Stimulated activated CD8-positive, alpha-beta memory T cell treated with anti-CD3 and anti-CD28 coated beads, Interleukin-7, amount 100 ng/mL, for 1 hour (primary cell): Measurements from ENCODE around the gene PARD3B.

ENCODE experiments used
- DNase-seq, 2 donors: peaks; one replicate each; pipeline ENCODE4 v3.0.0-alpha.2; 2020; ENCODE audit warnings: low read depth in 2 of 2

PARD3B gene

GRCh38 chr2:204948024-204948763, 402.9 kb downstream of the PARD3B start:
- DNase-seq: no peak

GRCh38 chr2:204948822-204949221, 403.5 kb downstream of the PARD3B start:
- DNase-seq: no peak

GRCh38 chr2:204950695-204951346, 405.5 kb downstream of the PARD3B start:
- DNase-seq: no peak

- no peak for DNase-seq
These were observed 413.1 kb downstream of the PARD3B start for GRCh38 chr2:204958371-204958770.

- DNase-seq: no peak
These were observed 419.1 kb downstream of the PARD3B start for GRCh38 chr2:204964414-204964813.

- no peak for DNase-seq
These were observed 421.0 kb downstream of the PARD3B start for GRCh38 chr2:204966245-204966644.

GRCh38 chr2:204967199-204967960, 422.1 kb downstream of the PARD3B start:
- DNase-seq: no peak

GRCh38 chr2:204971206-204971907, 426.1 kb downstream of the PARD3B start:
- no peak for DNase-seq

- no peak for DNase-seq
These were observed 426.9 kb downstream of the PARD3B start for GRCh38 chr2:204972161-204972560.

GRCh38 chr2:204972606-204973336, 427.5 kb downstream of the PARD3B start:
- DNase-seq: no peak

GRCh38 chr2:204973616-204974015, 428.3 kb downstream of the PARD3B start:
- no peak for DNase-seq

GRCh38 chr2:204974487-204974886, 429.2 kb downstream of the PARD3B start:
- no peak for DNase-seq

- DNase-seq: no peak
These were observed 432.6 kb downstream of the PARD3B start for GRCh38 chr2:204977914-204978313.

GRCh38 chr2:204982303-204982702, 437.0 kb downstream of the PARD3B start:
- DNase-seq: no peak

GRCh38 chr2:204984518-204984917, 439.2 kb downstream of the PARD3B start:
- no peak for DNase-seq

- DNase-seq: no peak
These were observed 441.4 kb downstream of the PARD3B start for GRCh38 chr2:204986641-204987040.

GRCh38 chr2:204988836-204989235, 443.6 kb downstream of the PARD3B start:
- DNase-seq: no peak

GRCh38 chr2:204989877-204990276, 444.6 kb downstream of the PARD3B start:
- DNase-seq: no peak

GRCh38 chr2:205001300-205001966, 456.2 kb downstream of the PARD3B start:
- DNase-seq: no peak

- no peak for DNase-seq
These were observed 457.1 kb downstream of the PARD3B start for GRCh38 chr2:205002390-205002789.

- no peak for DNase-seq
These were observed 458.0 kb downstream of the PARD3B start for GRCh38 chr2:205003288-205003687.
